Muscle layer of colon (tissue), 2 donors: ENCODE results near the gene ACP4.
"Not testable (repeated sequence)": the region's sequence is repeated elsewhere in the genome, so short reads cannot be mapped to it uniquely, and the experiment has no call there.

Experiments
- H3K27ac ChIP-seq: one replicate; pipeline ENCODE4 v1.7.0; 2013; ENCODE audit warnings: low read depth, mild to moderate bottlenecking, low read length, moderate library complexity
- H3K27me3 ChIP-seq, 2 donors: one replicate each; pipeline ENCODE4 v1.7.0; 2013; ENCODE audit warnings: low read length in 2 of 2, mild to moderate bottlenecking in 2 of 2; ENCODE audit not compliant: insufficient read depth in 2 of 2, control insufficient read depth in 1 of 2
- H3K36me3 ChIP-seq: one replicate; pipeline ENCODE4 v1.7.0; 2013; ENCODE audit warnings: mild to moderate bottlenecking, low read length; ENCODE audit not compliant: insufficient read depth
- H3K4me1 ChIP-seq: one replicate; pipeline ENCODE4 v1.7.0; 2013; ENCODE audit warnings: mild to moderate bottlenecking, low read length; ENCODE audit not compliant: insufficient read depth
- H3K4me3 ChIP-seq, 2 donors: one replicate each; pipeline ENCODE4 v1.7.0; 2013; ENCODE audit warnings: low read length in 2 of 2, low read depth in 1 of 2, mild to moderate bottlenecking in 1 of 2, moderate library complexity in 1 of 2
- H3K9ac ChIP-seq: one replicate; pipeline ENCODE4 v1.7.0; 2013; ENCODE audit warnings: low read length
- H3K9me3 ChIP-seq: one replicate; pipeline ENCODE4 v1.7.0; 2013; ENCODE audit warnings: mild to moderate bottlenecking, low read length
- donor health status: abdominal sarcoma.
- donor health status: Adenocarcinoma of cecum.

ACP4 gene

GRCh38 chr19:50798659-50799546, 8.7 kb downstream of the ACP4 start:
- Histone ChIP-seq H3K4me3 (no peak overlapping the region), H3K36me3 (peaks cover 18% of the 10 kb centered on the region), H3K9me3 (no peaks in the 10 kb centered on the region)

DNA sequence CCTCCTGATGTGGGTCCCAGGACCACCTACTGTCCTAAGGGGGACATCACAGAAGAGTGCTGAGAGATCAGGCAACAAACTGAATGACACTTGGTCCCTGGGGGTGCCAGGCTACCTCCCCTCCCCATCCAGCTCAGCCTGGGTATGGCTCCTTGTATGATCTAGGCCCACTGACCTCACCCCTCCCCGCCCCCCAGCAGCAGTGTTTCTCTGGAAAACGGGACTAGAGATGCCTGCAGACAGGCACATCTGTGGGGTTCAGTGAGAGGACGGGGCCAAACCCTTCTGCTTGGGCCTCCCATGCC, 9.3 kb downstream of the ACP4 start:
- Histone ChIP-seq H3K27me3 (no peaks in the 10 kb centered on the region), H3K9me3 (no peaks in the 10 kb centered on the region), H3K27ac (no peak overlapping the region), H3K4me3 (no peak overlapping the region), H3K9ac (no peak overlapping the region), H3K36me3 (peaks cover 18% of the 10 kb centered on the region), H3K4me1 (peaks cover 8% of the 10 kb centered on the region)

More at GRCh38 chr19:50798659-50799546, 8.7 kb downstream of the ACP4 start:
- Histone ChIP-seq H3K27ac (no peak overlapping the region), H3K9ac (no peak overlapping the region), H3K27me3 (no peaks in the 10 kb centered on the region), H3K4me1 (peaks cover 8% of the 10 kb centered on the region)

GRCh38 chr19:50801107-50801506, 10.9 kb downstream of the ACP4 start:
- Histone ChIP-seq H3K4me1 (peaks cover 14% of the 10 kb centered on the region), H3K36me3 (peaks cover 18% of the 10 kb centered on the region), H3K27ac (no peak overlapping the region)

GRCh38 chr19:50803633-50804419, 13.6 kb downstream of the ACP4 start:
- no peaks in the 10 kb centered on the region for H3K9me3 ChIP-seq
- peaks cover 14% of the 10 kb centered on the region for H3K4me1 ChIP-seq
- no peaks in the 10 kb centered on the region for H3K36me3 ChIP-seq
- H3K9ac ChIP-seq = peak overlapping the region; percentile 27
- H3K4me3 ChIP-seq = peak overlapping the region; percentile 76 to 83
- H3K27me3 ChIP-seq = no peaks in the 10 kb centered on the region
- H3K27ac ChIP-seq = peak overlapping the region; percentile 96

More at GRCh38 chr19:50801107-50801506, 10.9 kb downstream of the ACP4 start:
- H3K9me3 ChIP-seq = no peaks in the 10 kb centered on the region
- H3K4me3 ChIP-seq = no peak overlapping the region
- H3K9ac ChIP-seq = no peak overlapping the region
- H3K27me3 ChIP-seq = no peaks in the 10 kb centered on the region

GRCh38 chr19:50804420-50805272, 14.4 kb downstream of the ACP4 start:
- Histone ChIP-seq H3K9ac (peak overlapping the region; percentile 39), H3K27ac (peak overlapping the region; percentile 96), H3K9me3 (no peaks in the 10 kb centered on the region), H3K4me1 (peaks cover 14% of the 10 kb centered on the region), H3K27me3 (no peaks in the 10 kb centered on the region), H3K4me3 (peak overlapping the region; percentile 76 to 83), H3K36me3 (no peaks in the 10 kb centered on the region)

DNA sequence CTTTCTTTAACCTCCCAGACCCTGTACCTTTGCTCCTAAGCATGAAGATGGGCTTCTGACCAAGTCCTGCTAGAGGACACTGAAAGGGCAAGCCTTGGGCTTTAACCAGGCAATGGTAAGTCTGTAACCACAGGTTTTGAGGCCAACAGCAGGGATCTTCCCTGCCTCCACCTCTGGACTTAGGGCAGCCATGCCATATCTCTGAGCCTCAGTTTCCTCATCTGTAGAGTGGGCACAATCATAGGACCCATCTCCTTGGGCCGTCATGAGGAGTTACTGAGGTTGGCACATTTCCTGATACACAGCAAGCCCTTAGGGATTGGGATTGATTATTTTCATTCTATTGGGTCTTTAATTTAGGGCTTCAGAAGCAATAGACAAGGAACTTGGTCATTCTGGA, 18.6 kb downstream of the ACP4 start:
- H3K9ac ChIP-seq = no peak overlapping the region

DNA sequence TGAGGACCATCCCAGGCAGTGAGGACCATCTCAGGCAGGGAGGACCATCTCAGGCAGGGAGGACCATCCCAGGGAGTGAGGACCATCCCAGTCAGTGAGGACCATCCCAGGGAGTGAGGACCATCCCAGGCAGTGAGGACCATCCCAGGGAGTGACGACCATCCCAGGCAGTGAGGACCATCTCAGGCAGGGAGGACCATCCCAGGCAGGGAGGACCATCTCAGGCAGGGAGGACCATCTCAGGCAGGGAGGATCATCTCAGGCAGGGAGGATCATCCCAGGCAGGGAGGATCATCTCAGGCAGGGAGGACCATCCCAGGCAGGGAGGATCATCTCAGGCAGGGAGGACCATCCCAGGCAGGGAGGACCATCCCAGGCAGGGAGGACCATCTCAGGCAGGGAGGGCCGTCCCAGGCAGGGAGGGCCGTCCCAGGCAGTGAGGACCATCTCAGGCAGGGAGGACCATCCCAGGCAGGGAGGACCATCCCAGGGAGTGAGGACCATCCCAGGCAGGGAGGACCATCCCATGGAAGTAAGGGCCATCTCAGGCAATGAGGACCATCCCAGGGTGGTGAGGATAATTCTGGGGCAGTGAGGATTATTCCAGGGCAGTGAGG, 21.5 kb downstream of the ACP4 start:
- not testable (repeated sequence) for H3K9ac ChIP-seq, H3K36me3 ChIP-seq, H3K4me1 ChIP-seq, H3K27me3 ChIP-seq, H3K27ac ChIP-seq, H3K9me3 ChIP-seq, H3K4me3 ChIP-seq

More for the DNA sequence above, 18.6 kb downstream of the ACP4 start:
- Histone ChIP-seq H3K27me3 (no peaks in the 10 kb centered on the region), H3K4me1 (peaks cover 7% of the 10 kb centered on the region), H3K27ac (no peak overlapping the region), H3K9me3 (no peaks in the 10 kb centered on the region), H3K4me3 (no peak overlapping the region), H3K36me3 (no peaks in the 10 kb centered on the region)

DNA sequence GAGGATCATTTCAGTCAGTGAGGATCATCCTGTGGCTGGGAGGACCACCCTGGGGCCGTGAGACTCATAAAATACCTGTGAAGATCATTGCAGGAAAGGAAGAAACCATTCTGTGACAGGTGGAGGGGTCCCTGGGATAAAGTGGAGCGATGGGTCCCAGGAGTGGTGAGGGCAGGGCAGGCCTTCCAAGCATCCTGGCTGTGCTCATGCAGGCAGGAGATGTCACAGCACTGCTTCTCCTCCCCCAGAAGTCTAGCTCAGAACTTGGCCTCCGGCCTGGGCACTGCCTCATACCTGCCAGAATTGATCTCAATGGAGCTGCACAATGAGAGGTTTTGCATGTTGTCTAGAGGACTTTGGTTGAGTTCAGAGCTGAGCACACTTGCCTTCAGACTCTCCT, 22.3 kb downstream of the ACP4 start:
- Histone ChIP-seq H3K9ac (no peak overlapping the region), H3K9me3 (no peaks in the 10 kb centered on the region), H3K27ac (no peak overlapping the region), H3K4me1 (no peaks in the 10 kb centered on the region), H3K27me3 (peaks cover 5 to 6% of the 10 kb centered on the region in 2 donors), H3K4me3 (no peak overlapping the region), H3K36me3 (no peaks in the 10 kb centered on the region)

DNA sequence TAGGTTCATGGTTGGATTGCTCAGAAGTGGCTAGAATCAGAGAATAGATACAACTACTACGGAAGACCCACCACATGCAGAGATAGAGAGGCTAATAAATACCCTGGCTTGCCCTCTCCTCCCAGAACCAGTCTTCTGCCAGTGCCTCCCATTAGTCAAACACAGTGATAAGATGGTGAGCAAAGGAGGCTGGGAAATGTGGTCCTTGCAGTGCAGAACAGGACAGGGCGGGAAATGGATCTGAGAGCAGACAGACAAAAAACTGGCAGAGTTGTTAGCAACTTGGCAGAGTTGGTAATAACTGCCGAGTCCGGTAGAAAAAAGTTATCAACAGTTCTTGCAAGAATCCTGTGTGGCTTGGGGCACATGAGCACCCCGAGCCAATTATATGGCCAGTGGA, 24.7 kb downstream of the ACP4 start:
- no peaks in the 10 kb centered on the region for H3K36me3 ChIP-seq
- no peak overlapping the region for H3K9ac ChIP-seq
- no peak overlapping the region for H3K4me3 ChIP-seq
- no peaks in the 10 kb centered on the region for H3K9me3 ChIP-seq
- no peaks in the 10 kb centered on the region for H3K4me1 ChIP-seq
- no peak overlapping the region for H3K27ac ChIP-seq
- peaks cover 24 to 29% of the 10 kb centered on the region in 2 donors for H3K27me3 ChIP-seq

DNA sequence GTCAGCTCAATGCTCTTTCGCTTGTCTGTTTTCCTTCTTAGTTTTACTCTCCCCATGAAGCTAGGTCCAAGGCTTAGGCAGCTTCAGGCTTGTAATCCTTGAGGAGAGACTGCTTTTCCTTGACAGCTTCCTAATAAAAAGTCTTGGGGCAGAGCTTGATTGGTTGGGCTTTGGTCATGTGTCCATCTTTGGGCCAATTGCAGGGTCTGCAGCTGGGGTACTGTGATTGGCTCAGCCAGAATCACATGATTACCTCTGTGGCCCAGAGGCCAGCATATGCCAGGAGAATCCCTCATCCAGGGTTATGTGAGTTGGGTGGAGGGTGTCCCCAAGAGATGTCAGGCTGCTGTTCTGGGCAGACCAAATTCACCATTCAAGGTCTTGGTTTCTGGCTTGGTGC, 25.2 kb downstream of the ACP4 start:
- no peak overlapping the region for H3K27ac ChIP-seq
- no peak overlapping the region for H3K4me3 ChIP-seq
- H3K9ac ChIP-seq = no peak overlapping the region
- no peaks in the 10 kb centered on the region for H3K9me3 ChIP-seq
- peaks cover 28 to 32% of the 10 kb centered on the region in 2 donors for H3K27me3 ChIP-seq
- H3K36me3 ChIP-seq = no peaks in the 10 kb centered on the region
- H3K4me1 ChIP-seq = no peaks in the 10 kb centered on the region
